GM19468 (cell line): Measurements from ENCODE around the gene MLLT1.

Source experiments
- ATAC-seq: cut with Tn5 transposase; IDR thresholded peaks from one replicate; pipeline ENCODE4 v1.9.1; 2021; ENCODE audit warnings: mild to moderate bottlenecking, moderate library complexity, moderate number of reproducible peaks; ENCODE audit not compliant: unreplicated experiment; ENCODE audit errors: extremely low read depth

The MLLT1 gene

DNA sequence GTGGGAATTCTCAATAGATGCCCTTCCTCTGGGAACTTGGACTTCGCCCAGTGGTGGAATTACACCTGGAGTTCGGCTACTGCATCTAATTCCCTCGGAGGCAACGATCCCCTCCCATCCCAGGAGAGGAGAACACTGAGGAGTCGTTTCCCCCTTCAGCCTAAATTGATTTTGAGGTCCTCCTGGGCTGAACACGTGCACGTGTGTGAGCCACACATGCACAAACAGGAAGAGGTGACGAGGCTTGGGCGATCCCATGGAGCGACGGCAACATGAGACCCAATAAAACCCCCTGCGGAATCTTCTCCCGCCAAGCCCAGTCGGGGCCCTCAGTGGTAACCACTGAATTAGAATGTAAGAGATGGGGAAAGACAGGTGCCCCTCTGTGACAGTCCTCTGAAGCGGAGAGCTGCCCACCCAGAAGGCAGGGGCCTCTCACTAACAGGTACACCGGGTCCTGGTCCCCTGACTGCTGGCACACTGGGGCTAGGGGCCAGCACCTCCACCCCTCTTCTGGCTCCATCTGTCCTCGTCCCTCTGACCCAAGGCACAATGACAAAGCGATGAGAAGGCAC is 4.5 kb downstream of the MLLT1 start:
- no peak for ATAC-seq

DNA sequence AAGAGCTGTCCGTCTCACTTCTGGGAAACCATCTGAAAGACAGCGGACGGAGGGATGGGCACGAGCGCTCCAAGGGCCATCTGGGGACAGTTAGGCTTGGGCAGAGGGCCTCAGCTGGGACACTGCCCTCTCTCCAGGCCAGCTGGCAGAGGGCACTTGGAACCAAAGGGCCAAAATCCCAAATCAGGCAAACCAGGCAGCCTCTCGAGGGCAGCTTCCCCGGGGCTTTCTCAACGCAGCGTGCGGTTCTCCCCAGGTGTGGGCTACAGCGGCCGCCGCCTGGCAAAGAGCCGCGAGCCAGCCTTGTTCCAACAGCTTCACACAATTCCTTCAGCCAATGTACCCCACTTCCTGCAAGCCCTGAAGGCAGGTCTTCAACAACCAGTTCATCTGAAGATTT is 5.0 kb downstream of the MLLT1 start:
- ATAC-seq: no peak

DNA sequence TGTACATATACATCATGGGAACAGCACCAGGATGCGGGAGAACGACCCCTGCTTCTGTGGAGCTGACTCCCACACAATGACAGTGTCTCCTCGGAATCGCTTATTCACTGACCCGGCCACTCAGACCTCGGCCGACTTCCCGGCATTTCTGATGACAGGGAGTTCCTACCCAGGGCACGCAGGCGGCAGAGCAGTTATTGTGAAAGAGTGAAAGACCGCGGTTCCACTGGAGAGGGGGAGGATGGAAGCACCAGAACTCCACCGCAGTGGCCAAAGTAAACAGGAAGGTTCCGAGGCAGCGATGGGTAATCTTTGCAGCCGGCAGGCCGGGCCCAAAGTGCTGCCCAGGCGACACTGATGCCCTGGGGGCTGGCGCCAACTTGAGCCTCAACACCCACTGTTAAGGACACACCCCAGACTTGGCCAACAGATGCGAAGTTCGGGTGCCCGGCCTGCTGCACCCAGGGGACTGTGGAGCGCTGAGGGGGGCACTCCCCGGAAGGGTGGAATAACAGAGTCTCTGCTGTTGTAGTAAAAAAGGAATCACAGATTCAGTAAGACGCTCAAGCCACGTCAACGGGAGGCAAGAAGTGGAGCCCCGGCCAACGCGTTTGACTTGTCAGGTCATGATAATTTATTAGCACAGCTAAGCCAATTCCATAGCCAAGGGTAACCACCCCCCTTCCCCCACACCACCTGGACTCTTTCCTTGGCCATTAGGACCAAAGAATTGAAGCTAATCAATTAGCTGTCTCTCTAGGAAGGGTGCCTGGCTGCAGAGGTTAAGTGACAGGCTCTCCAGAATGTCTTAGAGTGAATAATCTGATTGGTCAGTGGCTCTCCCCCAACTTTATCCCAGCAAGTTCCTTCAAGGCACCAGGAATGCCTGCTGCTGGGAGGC is 5.8 kb downstream of the MLLT1 start:
- no peak for ATAC-seq

DNA sequence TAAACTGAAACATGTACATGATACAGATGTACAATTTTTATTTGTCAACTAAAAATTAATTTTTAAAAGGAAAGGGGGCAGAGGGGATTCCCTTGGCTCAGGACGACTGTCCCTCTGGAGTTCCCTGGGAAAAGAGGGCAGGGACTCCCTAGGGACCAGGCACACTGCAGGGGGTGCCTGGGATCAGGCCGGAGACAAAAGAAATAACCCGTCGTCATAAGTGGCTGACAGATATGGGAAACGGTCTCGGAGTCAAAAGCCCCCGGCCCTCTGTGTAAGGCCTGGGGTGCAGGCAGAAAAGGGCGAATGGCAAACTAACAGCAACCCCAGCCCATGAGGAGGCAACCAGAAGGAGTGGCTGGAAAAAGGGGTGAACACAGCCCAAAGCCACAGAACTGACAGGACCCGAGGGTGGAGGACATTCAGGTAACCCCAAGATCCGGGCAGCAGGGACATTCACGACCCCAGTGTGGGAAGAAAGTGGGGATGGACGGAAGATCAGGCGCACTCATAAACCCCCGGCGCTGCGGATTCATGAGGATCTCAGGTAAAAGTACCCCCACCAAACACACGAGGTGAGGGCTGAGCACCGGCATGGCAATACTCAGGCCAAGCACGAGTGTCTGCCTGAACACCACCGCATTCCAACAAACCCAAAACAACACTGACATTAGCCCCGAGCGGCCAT is 6.7 kb downstream of the MLLT1 start:
- ATAC-seq: no peak

DNA sequence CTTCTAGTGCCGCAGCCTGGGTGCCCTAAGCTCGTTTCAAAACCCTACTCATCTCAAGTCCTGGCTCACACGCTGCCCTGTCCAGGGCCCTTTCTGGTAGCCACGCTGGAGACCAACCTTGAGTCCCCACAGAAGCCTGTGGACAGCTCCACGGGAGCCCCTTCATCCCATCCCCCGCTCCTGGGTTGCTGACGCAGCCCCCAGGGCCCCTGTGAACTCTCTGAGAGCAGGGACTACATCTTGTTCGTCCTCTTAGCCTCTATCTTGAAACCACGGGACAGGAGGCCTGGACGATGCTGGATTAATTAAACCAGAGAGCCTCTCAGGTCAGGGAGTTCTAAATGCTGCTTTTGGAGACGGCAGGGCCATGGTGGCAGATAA is 7.4 kb downstream of the MLLT1 start:
- ATAC-seq: no peak

DNA sequence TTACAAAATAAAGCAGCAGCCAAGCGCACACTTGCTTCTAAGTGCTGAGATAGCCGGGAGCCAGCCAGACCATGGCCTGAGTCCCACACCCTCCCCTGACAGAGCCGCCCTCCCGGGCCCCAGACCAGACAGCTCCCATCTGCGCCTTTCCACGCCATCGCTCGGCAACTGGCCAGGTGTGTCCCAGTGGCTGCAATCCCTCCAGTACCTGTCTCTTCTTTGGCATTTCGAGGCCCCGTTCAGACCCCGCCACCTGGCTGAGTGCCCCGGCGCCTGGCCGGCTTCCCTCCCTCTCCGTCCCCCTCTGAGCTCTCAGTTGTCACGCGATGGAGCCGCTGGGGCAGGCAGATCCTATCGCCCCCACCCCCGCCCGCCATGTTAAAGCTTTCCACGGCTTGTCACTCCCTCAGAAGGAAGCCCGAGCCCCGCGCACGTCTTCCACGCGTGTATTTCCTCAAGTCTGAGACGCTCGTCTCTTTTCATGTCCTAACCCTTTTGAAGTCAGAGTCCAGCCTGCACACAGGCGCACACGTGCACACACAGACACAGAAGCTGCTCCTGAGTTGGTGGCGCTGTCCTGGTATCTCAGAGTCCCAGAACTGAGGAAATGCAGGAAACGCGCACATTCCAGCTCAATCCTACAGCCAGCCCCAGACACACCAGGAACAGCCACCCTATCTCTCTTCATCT is 7.9 kb downstream of the MLLT1 start:
- no peak for ATAC-seq

DNA sequence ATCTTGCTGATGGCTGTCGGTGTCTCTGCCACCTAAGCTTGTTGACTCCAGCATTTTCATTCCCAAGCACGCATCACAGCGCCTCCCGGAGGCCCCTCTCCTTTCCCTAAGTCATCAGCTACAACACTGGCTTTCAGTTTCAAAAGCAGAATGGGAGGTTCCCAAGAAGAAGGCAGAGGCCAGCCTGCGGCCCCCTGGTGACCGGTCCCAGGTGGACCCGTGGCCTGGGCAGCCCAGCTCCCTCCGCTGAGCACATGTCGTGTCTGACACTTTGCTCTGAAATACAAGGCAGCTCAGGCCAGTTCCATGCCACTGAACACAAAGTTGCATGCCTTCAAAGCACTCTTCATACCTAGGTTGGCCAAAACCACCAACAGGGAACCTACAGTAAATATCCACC is 8.5 kb downstream of the MLLT1 start:
- no peak for ATAC-seq

DNA sequence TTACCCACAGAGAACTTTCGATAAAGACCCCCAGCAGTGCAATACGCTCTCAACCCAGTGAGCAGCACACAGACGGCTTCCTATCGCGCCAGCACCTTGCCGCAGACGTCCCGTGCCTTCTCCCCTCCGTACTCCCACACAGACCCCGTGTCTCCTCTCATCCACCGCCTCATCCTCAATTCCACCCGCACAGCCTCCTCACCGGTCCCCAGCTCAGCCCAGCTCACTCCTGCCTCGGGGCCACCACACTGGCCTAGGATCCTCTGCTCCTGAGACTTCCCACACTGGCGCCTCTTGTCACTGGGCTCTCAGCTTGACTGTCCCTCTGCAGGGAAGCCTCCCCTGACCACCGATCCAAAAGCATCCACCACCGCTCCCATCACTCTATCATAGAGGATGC is 9.0 kb downstream of the MLLT1 start:
- no peak for ATAC-seq

DNA sequence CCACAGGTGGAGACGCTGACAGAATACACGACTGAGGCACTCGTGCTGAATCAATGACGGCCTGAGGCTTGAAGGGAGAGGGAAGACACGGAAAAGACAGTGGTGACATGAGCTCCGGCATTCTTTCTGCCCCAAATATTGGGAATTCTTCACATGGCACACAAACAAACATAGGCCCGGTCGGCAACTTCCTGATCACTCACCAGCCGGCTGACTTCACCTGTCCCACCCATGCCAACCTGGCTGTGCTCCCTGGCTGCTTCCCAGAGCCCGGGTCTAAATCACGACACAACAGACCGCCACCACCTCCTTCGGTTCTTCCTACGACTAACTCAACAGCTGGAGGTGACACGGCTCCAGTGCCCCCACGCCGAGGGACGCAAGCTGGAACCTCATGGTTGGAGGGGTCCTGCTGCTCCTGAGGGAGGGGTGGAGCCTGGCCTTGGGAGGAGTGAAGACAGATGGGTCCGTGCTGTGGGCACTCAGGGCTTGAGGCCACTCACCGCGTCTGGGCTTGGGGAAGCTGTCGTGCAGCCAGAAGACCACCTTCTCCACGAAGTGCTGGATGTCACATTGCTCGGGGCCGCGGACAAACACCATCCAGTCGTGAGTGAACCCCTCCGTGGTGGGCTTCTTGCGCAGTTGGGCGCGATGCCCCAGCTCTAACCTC is 9.6 kb downstream of the MLLT1 start:
- no peak for ATAC-seq

DNA sequence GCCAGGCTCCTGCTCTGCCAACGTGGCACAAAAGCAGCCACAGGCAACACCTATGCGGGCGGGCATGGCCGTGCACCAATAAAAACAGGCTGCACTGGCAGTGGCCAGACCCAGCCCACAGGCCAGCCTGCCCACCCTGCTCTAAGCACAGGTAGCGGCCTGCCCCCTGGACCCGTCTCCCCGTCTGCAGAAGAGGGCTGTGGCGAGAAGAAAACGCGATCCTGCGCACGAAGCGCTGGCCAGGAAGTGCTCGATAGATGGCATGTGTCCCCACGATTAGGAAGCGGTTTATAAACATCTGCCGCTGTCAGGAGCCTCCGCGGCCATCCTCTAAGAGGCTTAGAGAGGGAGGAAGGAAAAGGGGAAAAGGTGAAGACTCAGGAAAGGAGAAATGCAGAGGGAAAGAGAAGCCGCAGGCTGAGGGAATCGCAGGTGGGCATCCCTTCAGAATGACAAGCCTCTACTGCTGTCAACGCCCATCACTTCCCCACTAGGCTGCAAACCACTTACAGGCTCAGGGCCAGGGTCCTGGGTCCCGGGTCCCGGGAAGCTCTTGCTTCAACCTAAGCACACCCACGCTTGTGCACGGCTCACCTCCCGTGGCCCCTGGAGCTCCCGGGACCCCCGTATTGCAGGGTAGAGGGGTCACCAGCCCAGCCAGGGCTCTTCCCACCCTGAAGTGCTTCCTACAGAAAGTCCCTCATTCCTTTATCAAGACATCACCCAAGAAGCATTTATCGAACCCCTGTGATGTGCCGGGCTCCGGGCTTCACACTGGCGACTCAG is 10.5 kb downstream of the MLLT1 start:
- no peak for ATAC-seq

DNA sequence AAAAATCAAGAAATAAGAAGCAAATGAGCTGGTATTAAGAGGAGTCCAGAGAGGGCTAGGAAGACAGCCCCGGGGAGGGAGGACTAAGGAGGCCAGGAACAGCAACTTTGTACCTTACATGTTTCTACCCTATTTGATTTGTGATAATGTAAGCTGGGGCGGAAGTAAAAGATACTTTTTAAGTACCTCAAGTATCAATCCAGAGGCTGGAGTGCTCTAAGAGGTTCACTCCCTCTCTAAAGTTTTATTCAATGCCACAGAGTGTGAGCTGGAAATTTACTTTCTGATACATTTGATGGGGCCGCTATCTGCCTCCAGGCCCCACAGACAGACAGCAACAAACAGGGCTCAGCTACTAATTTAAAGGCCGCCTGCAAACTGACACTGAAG is 11.4 kb downstream of the MLLT1 start:
- ATAC-seq: no peak

DNA sequence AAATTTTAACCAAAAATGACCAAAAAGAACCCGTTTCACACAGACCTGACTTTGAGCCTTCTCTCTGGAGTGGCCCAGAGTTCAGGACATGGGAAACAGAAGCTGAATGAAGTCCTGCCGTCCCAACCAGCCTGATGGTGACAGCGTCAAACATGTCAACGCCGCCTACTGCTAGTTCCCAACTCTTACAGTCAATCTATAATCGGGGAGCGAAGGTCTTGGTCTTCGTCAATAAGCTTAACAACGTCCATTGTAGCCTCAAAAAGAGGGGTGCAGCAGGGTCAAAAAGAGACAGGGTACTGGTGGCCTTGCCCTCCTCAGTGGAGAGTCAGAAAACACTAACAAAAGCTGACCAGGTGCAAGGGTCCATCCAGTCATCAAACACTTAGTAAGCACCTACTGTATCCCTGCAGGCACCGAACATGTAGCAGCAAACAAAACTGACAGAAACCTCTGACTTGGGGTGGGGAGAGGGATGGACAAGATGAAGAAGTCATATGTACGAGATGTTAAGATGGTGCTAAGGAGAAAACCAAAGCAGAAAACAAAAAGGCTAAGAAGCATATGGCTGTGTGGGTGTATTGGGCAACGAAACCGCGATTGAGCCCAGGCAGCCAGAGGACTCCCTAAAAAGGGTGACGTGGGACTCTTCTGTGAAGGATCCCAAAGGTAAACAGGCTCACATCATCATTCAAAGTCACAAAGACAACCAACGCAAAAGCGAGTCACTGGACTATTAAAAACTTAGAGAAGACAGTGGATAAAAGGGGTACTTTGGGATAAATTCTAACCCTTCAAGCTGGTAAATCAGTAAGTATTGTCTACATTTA is 12.0 kb downstream of the MLLT1 start:
- no peak for ATAC-seq

DNA sequence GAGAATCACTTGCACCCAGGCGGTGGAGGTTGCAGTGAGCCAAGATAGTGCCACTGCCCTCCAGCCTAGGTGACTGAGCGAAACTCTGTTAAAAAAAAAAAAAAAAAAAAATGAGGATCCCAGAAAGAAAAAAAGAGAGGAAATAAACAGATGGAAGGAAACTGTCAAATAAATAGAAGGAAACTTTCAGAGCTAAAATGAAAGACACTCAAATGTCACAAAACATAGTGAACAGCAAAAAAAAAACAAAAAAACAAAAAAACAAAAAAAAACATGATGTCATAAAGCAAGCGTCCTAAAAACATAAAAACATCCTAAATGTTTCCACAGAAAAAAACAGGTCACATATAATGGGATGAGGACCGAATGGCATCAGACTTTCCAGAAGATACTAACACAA is 15.0 kb downstream of the MLLT1 start:
- ATAC-seq: no peak

DNA sequence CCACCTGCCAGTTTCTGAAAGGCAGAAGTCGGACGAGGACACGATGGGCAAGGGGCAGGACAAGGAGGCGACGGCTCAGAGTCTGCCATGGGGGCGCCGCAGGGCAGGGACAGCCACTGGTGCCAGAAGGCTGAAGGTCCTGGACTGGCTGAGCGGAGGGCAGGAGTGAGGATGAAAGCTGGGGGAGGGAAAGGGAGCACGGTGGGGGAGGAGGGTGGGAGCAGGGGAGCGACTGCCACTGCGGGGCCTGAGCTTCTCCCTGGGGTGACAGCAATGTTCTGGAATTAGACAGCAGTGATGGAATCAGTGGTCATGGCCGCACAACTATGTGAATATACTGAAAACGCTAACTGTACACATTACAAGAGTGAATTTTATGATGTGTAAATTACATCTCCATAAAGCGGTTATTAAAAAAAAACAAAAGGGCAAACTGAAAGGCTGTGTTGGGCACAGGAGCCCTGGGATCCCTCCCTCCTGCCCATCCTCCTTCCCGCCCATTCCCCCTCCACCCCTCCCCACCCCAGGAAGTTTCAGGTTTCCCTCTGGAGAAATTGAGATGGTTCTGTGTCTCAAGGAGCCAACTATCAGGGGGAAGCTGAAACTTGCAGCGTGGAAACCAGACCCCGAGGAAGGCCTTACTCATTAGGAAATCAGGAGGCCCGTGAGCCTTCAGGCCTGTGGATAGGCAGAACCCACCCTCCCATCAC is 15.9 kb downstream of the MLLT1 start:
- no peak for ATAC-seq

DNA sequence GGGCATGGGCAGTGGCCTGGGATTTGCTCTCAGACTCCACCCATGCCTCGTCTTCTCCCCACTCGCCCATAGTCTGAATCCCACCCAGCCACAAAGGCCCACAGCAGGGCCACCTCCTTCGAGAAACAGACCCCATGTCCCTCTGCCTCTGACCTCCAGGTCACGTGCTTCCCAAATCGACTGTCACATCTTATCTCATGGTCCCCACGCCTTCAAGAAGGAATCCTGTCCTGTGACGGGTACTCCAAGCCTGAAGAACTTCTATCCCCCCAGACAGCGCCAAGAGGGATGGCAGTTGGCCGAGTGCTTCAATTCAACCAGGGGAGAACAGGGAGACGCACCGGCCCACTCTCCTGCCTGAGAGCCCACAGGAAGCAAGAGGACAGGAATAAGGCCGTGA is 16.5 kb downstream of the MLLT1 start:
- ATAC-seq: no peak

DNA sequence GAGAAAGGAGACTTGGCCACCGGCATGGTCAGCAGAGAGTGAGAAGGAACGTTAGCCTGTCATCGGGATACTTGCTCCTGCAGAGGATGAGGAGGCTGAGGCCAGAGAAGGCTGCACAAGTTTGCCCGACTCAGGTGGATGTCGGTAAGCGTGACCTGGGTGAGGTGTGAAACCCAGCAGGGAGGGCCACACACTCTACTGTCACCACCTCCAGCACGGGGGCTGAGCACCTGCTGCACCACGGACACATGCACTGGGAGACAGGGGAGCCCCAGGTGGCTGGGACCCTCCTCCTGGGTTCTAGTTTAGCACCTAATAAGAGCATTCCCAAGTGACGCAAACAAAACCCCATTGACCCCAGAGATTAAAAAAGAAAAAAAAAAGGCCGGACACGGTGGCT is 17.3 kb downstream of the MLLT1 start:
- ATAC-seq: no peak

DNA sequence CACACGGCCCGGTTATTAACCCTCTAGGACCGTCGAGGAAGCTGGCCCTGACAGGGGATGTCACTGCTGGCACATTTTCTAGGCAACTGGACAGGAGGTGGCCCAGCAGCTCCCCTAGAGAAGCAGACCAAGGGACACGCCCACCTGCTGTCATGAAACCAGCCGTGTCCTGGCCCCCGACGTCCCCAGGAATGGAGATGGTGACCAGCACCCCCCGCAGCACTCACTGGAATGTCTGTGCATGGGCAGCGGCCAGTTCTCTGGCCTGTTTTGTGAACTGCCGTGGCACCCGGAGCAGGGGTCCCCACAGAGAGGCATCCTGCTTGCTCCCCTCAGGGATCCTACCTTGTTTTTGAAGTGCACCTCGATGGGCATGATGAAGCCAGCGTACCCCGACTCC is 17.9 kb downstream of the MLLT1 start:
- no peak for ATAC-seq
